PC-9 (cell line): ENCODE data around the gene CRYAA. TPM values are rescaled to one million over a fixed set of nuclear protein-coding genes. Genes with fewer than 3 reads are reported as not detected.
"Not testable (repeated sequence)": the region's sequence is repeated elsewhere in the genome, so short reads cannot be mapped to it uniquely, and the experiment has no call there.

ENCODE experiments used
- BruUV-seq: library from RNA; stranded (reverse); fragments of 400-500 nt; replicated peaks from 2 replicates; lab custom pipeline; 2021; lab: Mats Ljungman, UMichigan
- CTCF ChIA-PET: fragments of 300-600 bp; sonication (Branson Sonifier 250); formaldehyde crosslinking; loops from one replicate; lab custom pipeline; 2022; ENCODE audit warnings: antibody characterized with exemption; lab: Charles Lee
- POLR2A ChIA-PET: fragments of 300-600 bp; sonication (Branson Sonifier 250); formaldehyde crosslinking; loops from one replicate; lab custom pipeline; 2022; ENCODE audit warnings: antibody characterized with exemption; ENCODE audit not compliant: unreplicated experiment; lab: Charles Lee
- DNase-seq, 2 experiments: peaks; one replicate each; pipeline versions ENCODE4 v3.0.0 to v3.0.0-alpha.2; 2015 to 2022; ENCODE audit warnings: mixed read lengths in 1 of 2
- H2AFZ ChIP-seq: fragments of 200-600 bp; sonication (generic); 2 replicates; pipeline ENCODE4 v1.8.1; 2017; ENCODE audit warnings: antibody characterized with exemption
- H3F3A ChIP-seq: fragments of 200-600 bp; sonication (generic); 2 replicates; pipeline ENCODE4 v1.8.1; 2017; ENCODE audit warnings: antibody characterized with exemption, mild to moderate bottlenecking, low read depth; ENCODE audit not compliant: insufficient read depth
- H3K27ac ChIP-seq: fragments of 200-600 bp; sonication (generic); 2 replicates; pipeline ENCODE4 v1.6.1; 2016; ENCODE audit warnings: mixed run types
- H3K27me3 ChIP-seq: fragments of 200-600 bp; sonication (generic); 2 replicates; pipeline ENCODE4 v1.6.1; 2016; ENCODE audit warnings: low read depth, mixed run types; ENCODE audit not compliant: insufficient read depth
- H3K36me3 ChIP-seq: fragments of 200-600 bp; sonication (generic); 2 replicates; pipeline ENCODE4 v1.6.1; 2016; ENCODE audit warnings: low read depth, mixed run types
- H3K4me1 ChIP-seq: fragments of 200-600 bp; sonication (generic); replicated peaks from 2 replicates; pipeline ENCODE4 v1.6.1; 2016; ENCODE audit warnings: mixed run types; ENCODE audit not compliant: insufficient read depth
- H3K4me2 ChIP-seq: fragments of 200-600 bp; sonication (generic); 2 replicates; pipeline ENCODE4 v1.6.1; 2017; ENCODE audit warnings: mixed run types
- H3K4me3 ChIP-seq: fragments of 200-600 bp; sonication (generic); 2 replicates; pipeline ENCODE4 v1.6.1; 2016; ENCODE audit warnings: mixed run types
- H3K79me2 ChIP-seq: fragments of 200-600 bp; sonication (generic); 2 replicates; pipeline ENCODE4 v1.6.1; 2017; ENCODE audit warnings: low read depth, mixed run types
- H3K9me2 ChIP-seq: fragments of 200-600 bp; sonication (generic); 2 replicates; pipeline ENCODE4 v1.8.1; 2017; ENCODE audit warnings: mild to moderate bottlenecking; ENCODE audit not compliant: insufficient read depth
- H3K9me3 ChIP-seq: fragments of 200-600 bp; sonication (generic); 2 replicates; pipeline ENCODE4 v1.8.1; 2016; ENCODE audit warnings: low read depth; ENCODE audit not compliant: insufficient read depth
- H4K20me1 ChIP-seq: fragments of 200-600 bp; sonication (generic); 2 replicates; pipeline ENCODE4 v1.8.1; 2017; ENCODE audit not compliant: insufficient read depth
- EZH2 ChIP-seq: fragments of 200-600 bp; sonication (generic); IDR thresholded peaks from 2 replicates; pipeline ENCODE4 v1.8.0; 2017; ENCODE audit warnings: antibody characterized with exemption, low read depth
- intact Hi-C: fragments of 100-400 bp; cut with micrococcal nuclease; formaldehyde crosslinking; loops from one replicate; pipeline ENCODE4 v1.10.0; 2022; ENCODE audit not compliant: unreplicated experiment
- total RNA-seq: library from RNA; stranded (reverse); gene quantifications from 2 replicates; pipeline ENCODE4 v1.2.3, GENCODE V29; 2021
- TF ChIP-seq, protein P1 (sequence below): fragments of 200-600 bp; sonication (generic); conservative IDR thresholded peaks from 2 replicates; pipeline ENCODE4 v1.6.1; 2017; ENCODE audit warnings: mixed run types, antibody characterized with exemption, mild to moderate bottlenecking, moderate library complexity

CRYAA gene
- total RNA-seq, 1 experiment from 2014 or later = not detected

- H3K9me2 ChIP-seq, H3K27me3 ChIP-seq, H3K27ac ChIP-seq, H3K4me3 ChIP-seq, H3K36me3 ChIP-seq, BruUV-seq, DNase-seq, H3K9me3 ChIP-seq, H3K4me2 ChIP-seq, POLR2A ChIA-PET, H3K79me2 ChIP-seq, H3F3A ChIP-seq, CTCF ChIA-PET, H4K20me1 ChIP-seq, H3K4me1 ChIP-seq, intact Hi-C loops, H2AFZ ChIP-seq: not testable (repeated sequence)
These were observed 8.5 kb downstream of the CRYAA start for GRCh38 chr21:43177043-43177906.

DNA sequence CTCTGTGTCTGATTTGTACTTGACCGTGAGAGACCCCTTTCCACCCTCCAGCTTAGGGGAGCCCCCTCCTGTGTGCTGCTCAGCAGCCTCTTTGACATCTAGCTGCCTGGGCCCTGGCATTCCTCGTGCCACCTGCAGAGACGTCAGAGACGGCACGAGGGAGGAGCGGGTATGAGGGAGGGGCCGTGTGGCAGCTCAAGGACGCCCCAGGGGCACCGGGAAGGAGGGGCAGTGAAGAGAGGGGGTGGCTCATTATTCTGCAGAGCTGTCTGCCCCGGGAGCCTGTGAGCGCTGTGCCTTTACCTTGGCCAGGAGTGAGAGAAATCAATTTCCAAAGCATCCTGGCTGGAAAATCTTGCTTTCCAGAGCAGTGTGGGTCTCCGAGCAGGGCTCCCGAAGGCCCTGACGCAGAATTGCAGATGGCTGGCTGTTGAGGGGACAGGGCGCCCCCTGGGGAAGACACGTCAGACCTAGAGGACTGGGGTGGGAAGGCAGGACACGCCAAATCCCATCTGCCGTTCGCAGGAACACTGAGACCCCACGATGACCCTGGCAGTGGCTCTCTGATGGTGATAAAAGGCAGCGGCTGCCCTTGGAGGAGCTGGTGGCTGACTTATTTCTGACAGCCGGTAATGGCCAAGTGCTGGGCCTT, 9.5 kb downstream of the CRYAA start:
- H4K20me1 ChIP-seq, H3K27me3 ChIP-seq, H3K4me2 ChIP-seq, H3K9me2 ChIP-seq, H3K9me3 ChIP-seq, CTCF ChIA-PET, DNase-seq, H3K36me3 ChIP-seq, H3F3A ChIP-seq, H3K4me1 ChIP-seq, H3K27ac ChIP-seq, BruUV-seq, POLR2A ChIA-PET, H3K4me3 ChIP-seq, H3K79me2 ChIP-seq, intact Hi-C loops, H2AFZ ChIP-seq: not testable (repeated sequence)

DNA sequence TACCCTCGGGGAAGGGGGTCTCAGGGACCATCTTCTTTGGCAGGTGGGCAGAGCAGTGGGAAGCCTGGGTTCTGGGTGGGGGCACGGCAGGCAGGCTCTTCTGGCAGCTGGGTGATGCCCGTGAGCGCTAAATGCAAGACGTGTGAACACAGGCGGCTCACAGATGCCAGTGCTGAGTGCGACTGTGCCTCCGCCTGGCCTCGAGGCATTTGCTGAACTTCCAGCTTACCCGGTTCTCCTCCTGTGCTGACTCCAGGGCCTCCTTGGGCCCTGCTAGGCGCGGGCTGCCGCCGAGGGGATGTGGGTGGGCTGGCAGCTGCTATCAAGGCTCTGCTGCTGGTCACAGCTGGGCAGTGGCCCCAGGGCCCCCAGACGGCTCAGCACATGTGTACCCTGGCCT, 12.2 kb downstream of the CRYAA start:
- H3F3A ChIP-seq, H3K36me3 ChIP-seq, intact Hi-C loops, H3K4me1 ChIP-seq, H3K79me2 ChIP-seq, POLR2A ChIA-PET, H3K4me3 ChIP-seq, H2AFZ ChIP-seq, CTCF ChIA-PET, H3K9me3 ChIP-seq, DNase-seq, H3K27me3 ChIP-seq, H4K20me1 ChIP-seq, H3K27ac ChIP-seq, BruUV-seq, H3K4me2 ChIP-seq, H3K9me2 ChIP-seq: not testable (repeated sequence)

DNA sequence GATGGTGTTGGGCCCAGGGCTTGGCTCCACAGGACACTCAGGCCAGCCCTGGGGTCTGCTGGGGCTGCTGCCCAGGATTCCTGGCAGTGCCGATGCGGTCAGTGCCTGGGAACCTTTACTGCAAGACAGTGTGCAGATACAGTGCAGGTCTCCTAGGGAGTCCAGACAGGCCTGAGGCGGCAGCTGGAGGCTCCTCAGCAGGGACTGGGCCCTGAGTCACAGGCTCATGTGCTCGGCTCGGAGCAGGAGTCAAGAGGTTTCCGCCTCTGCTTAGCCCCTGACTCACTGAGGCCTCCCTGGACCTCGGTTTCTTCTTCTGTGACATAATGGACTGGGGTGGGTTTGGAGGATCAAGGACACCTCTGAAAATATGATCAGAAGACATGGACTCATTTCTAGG, 18.5 kb downstream of the CRYAA start:
- H3K79me2 ChIP-seq, H3F3A ChIP-seq, intact Hi-C loops, H3K36me3 ChIP-seq, H2AFZ ChIP-seq, H3K27me3 ChIP-seq, POLR2A ChIA-PET, H3K9me2 ChIP-seq, H3K9me3 ChIP-seq, H4K20me1 ChIP-seq, BruUV-seq, H3K4me1 ChIP-seq, DNase-seq, H3K27ac ChIP-seq, H3K4me3 ChIP-seq, CTCF ChIA-PET, H3K4me2 ChIP-seq: not testable (repeated sequence)

DNA sequence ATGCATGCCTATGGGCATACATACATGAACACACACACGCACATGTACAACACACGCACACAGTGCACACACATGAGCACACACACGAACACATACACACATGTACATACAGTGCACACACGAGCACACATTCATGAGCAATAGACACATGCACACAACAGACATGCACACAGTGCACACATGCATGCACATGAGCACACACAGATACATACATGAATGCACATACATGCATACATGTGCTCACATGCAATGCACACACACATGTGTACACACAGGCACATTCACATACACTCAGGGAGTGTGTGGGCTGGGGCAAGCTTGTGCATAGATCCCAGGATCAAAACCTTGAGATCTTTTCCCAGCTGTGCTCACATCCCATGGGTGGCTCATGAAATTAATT, 18.9 kb downstream of the CRYAA start:
- no peaks in the 10 kb centered on the region for H3K4me1 ChIP-seq
- no peak overlapping the region for H3K4me3 ChIP-seq
- intact Hi-C loops = no loop called here
- no peak overlapping the region for H2AFZ ChIP-seq
- DNase-seq = no peak
- H3F3A ChIP-seq = no peaks in the 10 kb centered on the region
- H3K36me3 ChIP-seq = no peaks in the 10 kb centered on the region
- ChIA-PET POLR2A (no interaction called here), CTCF (no interaction called here)
- H3K79me2 ChIP-seq = no peaks in the 10 kb centered on the region
- no peaks in the 10 kb centered on the region for H4K20me1 ChIP-seq
- H3K27ac ChIP-seq = no peak overlapping the region
- H3K9me2 ChIP-seq = no peaks in the 10 kb centered on the region
- H3K27me3 ChIP-seq = no peaks in the 10 kb centered on the region
- BruUV-seq = no TSS peak
- TF ChIP-seq, protein P1, sequence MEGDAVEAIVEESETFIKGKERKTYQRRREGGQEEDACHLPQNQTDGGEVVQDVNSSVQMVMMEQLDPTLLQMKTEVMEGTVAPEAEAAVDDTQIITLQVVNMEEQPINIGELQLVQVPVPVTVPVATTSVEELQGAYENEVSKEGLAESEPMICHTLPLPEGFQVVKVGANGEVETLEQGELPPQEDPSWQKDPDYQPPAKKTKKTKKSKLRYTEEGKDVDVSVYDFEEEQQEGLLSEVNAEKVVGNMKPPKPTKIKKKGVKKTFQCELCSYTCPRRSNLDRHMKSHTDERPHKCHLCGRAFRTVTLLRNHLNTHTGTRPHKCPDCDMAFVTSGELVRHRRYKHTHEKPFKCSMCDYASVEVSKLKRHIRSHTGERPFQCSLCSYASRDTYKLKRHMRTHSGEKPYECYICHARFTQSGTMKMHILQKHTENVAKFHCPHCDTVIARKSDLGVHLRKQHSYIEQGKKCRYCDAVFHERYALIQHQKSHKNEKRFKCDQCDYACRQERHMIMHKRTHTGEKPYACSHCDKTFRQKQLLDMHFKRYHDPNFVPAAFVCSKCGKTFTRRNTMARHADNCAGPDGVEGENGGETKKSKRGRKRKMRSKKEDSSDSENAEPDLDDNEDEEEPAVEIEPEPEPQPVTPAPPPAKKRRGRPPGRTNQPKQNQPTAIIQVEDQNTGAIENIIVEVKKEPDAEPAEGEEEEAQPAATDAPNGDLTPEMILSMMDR = no peak
- TF ChIP-seq EZH2 = no peak
- H3K9me3 ChIP-seq = no peaks in the 10 kb centered on the region
- H3K4me2 ChIP-seq = no peak overlapping the region
